Spinal cord (tissue), 10 donors: ENCODE results near the gene THADA. TPM values are rescaled to one million over a fixed set of nuclear protein-coding genes. Genes with fewer than 3 reads are reported as not detected.

Experiments
- DNase-seq, 6 donors: peaks; one replicate each; pipeline versions ENCODE4 v3.0.0 to v3.0.0-alpha.2; 2013 to 2015; ENCODE audit warnings: low spot score in 6 of 6, low read depth in 4 of 6
- H3K27ac ChIP-seq: one replicate; pipeline ENCODE4 v1.5.1; 2013; ENCODE audit warnings: low read depth, low read length, control low read depth
- H3K27me3 ChIP-seq: one replicate; pipeline ENCODE4 v1.6.1; 2013; ENCODE audit warnings: low read length; ENCODE audit not compliant: control insufficient read depth, insufficient read depth
- H3K36me3 ChIP-seq: one replicate; pipeline ENCODE4 v1.6.1; 2013; ENCODE audit warnings: low read length; ENCODE audit not compliant: control insufficient read depth, insufficient read depth
- H3K4me1 ChIP-seq: one replicate; pipeline ENCODE4 v1.6.1; 2013; ENCODE audit warnings: low read length; ENCODE audit not compliant: control insufficient read depth, insufficient read depth
- H3K4me3 ChIP-seq: one replicate; pipeline ENCODE4 v1.5.1; 2013; ENCODE audit warnings: low read depth, low read length, control low read depth
- H3K9me3 ChIP-seq: one replicate; pipeline ENCODE4 v1.6.1; 2013; ENCODE audit warnings: low read length; ENCODE audit not compliant: control insufficient read depth, insufficient read depth
- WGBS: methylation state at CpG from one replicate; pipeline ENCODE4 v1.1.5; 2013; ENCODE audit warnings: missing lambda C conversion rate; ENCODE audit not compliant: insufficient coverage; 5-methylcytosine and 5-hydroxymethylcytosine counted together
- polyA plus RNA-seq, 2 donors: library from polyadenylated mRNA; unstranded; fragments of 120-200 nt; gene quantifications; one replicate each; pipeline ENCODE4 v1.2.1, GENCODE V29; 2013; ENCODE audit not compliant: insufficient read length in 2 of 2
- total RNA-seq, 2 donors: library from RNA; depleted of rRNA in 1 of 2; stranded (reverse); fragments of 120-200 nt in 1 of 2; fragments of >200 nt in 1 of 2; gene quantifications; one replicate each; pipeline versions ENCODE4 v1.2.3 to v1.2.4, GENCODE V29; 2013 to 2014
- donor health status: healthy.

The THADA gene
- total and polyA plus RNA-seq, 4 donors: 16.5 to 44.8 (median 21.5) TPM

GRCh38 chr2:43258547-43259156 is 337.2 kb downstream of the THADA start:
- Histone ChIP-seq H3K9me3 (no peaks in the 10 kb centered on the region), H3K27me3 (no peaks in the 10 kb centered on the region), H3K4me1 (peaks cover 4% of the 10 kb centered on the region), H3K27ac (no peak overlapping the region), H3K36me3 (no peaks in the 10 kb centered on the region), H3K4me3 (no peak overlapping the region)
- 80% methylated on average over 1 of the region's 2 CpGs for WGBS
- no peak for DNase-seq

- H3K27ac ChIP-seq: peak overlapping the region; percentile 45
- peak in 2 of 6 donors; percentile 32 to 47 for DNase-seq
Observed at GRCh38 chr2:43255296-43255910, 340.4 kb downstream of the THADA start.

GRCh38 chr2:43254331-43254730 is 341.5 kb downstream of the THADA start:
- H3K36me3 ChIP-seq: no peaks in the 10 kb centered on the region
- 95% methylated on average over 5 of the region's 5 CpGs for WGBS
- DNase-seq: no peak
- no peaks in the 10 kb centered on the region for H3K9me3 ChIP-seq
- no peak overlapping the region for H3K27ac ChIP-seq
- H3K27me3 ChIP-seq: no peaks in the 10 kb centered on the region
- H3K4me1 ChIP-seq: peaks cover 7% of the 10 kb centered on the region
- no peak overlapping the region for H3K4me3 ChIP-seq

More at GRCh38 chr2:43255296-43255910, 340.4 kb downstream of the THADA start:
- H3K36me3 ChIP-seq: no peaks in the 10 kb centered on the region
- H3K4me1 ChIP-seq: peaks cover 7% of the 10 kb centered on the region
- 63% methylated on average over 7 of the region's 8 CpGs for WGBS
- no peak overlapping the region for H3K4me3 ChIP-seq
- H3K27me3 ChIP-seq: no peaks in the 10 kb centered on the region
- no peaks in the 10 kb centered on the region for H3K9me3 ChIP-seq

GRCh38 chr2:43251171-43251731 is 344.6 kb downstream of the THADA start:
- H3K27me3 ChIP-seq: no peaks in the 10 kb centered on the region
- peak overlapping the region; percentile 95 for H3K27ac ChIP-seq
- no peak overlapping the region for H3K4me3 ChIP-seq
- H3K9me3 ChIP-seq: no peaks in the 10 kb centered on the region
- DNase-seq: peak in 2 of 6 donors; percentile 13 to 67
- WGBS: 80% methylated on average over 3 of the region's 5 CpGs
- H3K4me1 ChIP-seq: peaks cover 7% of the 10 kb centered on the region
- no peaks in the 10 kb centered on the region for H3K36me3 ChIP-seq

- Histone ChIP-seq H3K9me3 (no peaks in the 10 kb centered on the region), H3K4me3 (no peak overlapping the region), H3K4me1 (peaks cover 4% of the 10 kb centered on the region), H3K27ac (no peak overlapping the region), H3K36me3 (no peaks in the 10 kb centered on the region), H3K27me3 (no peaks in the 10 kb centered on the region)
- no CpG with 5 or more reads among the region's 2 CpGs for WGBS
- DNase-seq: no peak
Observed at GRCh38 chr2:43250015-43250414, 345.8 kb downstream of the THADA start.

DNA sequence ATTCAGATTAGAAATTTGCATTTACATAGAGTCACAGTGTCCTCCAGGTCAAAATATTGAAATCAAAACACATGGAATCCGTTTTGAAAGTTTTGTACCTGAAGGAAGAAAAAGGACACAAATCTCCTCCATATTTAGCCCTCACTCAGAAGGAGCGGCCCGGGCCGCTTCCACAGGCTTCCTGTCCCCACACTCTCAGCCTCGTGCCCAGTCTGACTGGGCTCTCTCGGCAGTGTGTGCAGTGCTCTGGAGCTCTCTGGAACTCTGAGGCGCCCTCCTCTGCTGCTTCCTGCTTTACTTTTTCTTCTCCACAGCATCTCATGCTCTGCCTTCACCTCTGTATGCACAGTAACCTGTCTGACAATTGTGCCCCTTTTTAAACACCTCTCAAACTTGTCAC is 347.2 kb downstream of the THADA start:
- Histone ChIP-seq H3K4me1 (peaks cover 4% of the 10 kb centered on the region), H3K4me3 (no peak overlapping the region), H3K36me3 (peaks cover 3% of the 10 kb centered on the region), H3K9me3 (no peaks in the 10 kb centered on the region), H3K27ac (no peak overlapping the region), H3K27me3 (no peaks in the 10 kb centered on the region)
- 100% methylated on average over 6 of the region's 7 CpGs for WGBS
- DNase-seq: no peak

GRCh38 chr2:43246641-43247040 is 349.2 kb downstream of the THADA start:
- no peaks in the 10 kb centered on the region for H3K9me3 ChIP-seq
- no peak overlapping the region for H3K27ac ChIP-seq
- H3K36me3 ChIP-seq: peaks cover 6% of the 10 kb centered on the region
- 85% methylated on average over 3 of the region's 3 CpGs for WGBS
- no peak overlapping the region for H3K4me3 ChIP-seq
- no peaks in the 10 kb centered on the region for H3K27me3 ChIP-seq
- DNase-seq: no peak
- H3K4me1 ChIP-seq: peaks cover 4% of the 10 kb centered on the region

DNA sequence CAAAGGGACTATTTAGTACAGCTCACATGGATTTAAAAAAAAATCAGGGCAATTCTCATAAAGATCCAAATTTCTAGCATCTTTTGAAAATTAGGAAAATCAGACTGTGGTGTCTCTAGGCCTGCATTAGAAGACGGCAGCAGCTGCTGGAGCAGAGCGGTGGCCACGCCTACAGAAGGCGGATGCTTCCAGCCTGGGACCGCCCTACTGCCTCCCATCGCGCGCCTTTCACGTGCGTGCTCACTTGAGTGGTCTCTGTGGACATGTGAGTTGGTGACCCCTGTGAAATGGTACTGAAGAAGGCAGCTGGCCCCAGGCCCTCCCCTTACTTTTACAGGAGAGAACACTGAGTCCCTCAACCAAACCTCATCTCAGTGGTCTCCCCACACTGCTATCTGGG is 354.3 kb downstream of the THADA start:
- 69% methylated on average over 10 of the region's 10 CpGs for WGBS

DNA sequence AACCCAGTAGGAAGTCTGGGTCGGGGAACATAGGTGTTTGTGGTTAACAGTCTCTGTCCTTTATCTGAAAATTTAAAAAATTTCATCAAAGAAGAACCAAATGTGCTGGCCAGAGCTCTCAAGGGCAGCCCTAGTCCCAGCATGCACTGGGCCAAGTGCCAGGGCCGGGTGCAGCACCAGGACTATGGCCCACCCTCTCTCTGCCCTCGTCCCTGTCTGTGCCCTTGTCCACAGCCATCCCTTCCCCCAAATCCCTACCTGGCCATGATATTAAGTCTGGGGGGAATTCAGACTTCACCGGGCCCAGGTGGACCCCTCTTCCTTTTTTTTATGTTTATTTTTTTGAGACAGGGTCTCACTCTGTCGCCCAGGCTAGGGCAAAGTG is 355.1 kb downstream of the THADA start:
- Histone ChIP-seq H3K36me3 (peaks cover 9% of the 10 kb centered on the region), H3K27me3 (no peaks in the 10 kb centered on the region), H3K4me1 (peaks cover 3% of the 10 kb centered on the region), H3K4me3 (no peak overlapping the region), H3K27ac (no peak overlapping the region), H3K9me3 (no peaks in the 10 kb centered on the region)
- WGBS: 77% methylated on average over 2 of the region's 5 CpGs
- DNase-seq: no peak

More for the DNA sequence above, 354.3 kb downstream of the THADA start:
- Histone ChIP-seq H3K4me3 (no peak overlapping the region), H3K36me3 (peaks cover 9% of the 10 kb centered on the region), H3K27me3 (no peaks in the 10 kb centered on the region), H3K27ac (no peak overlapping the region), H3K4me1 (peaks cover 3% of the 10 kb centered on the region), H3K9me3 (no peaks in the 10 kb centered on the region)
- DNase-seq: no peak
